ENCODE data around the gene CXCR1.

The CXCR1 gene

GRCh38 chr2:218166791-218167190 is at the start of gene CXCR1:
Gene CXCR1 (minus strand): TSS chr2:218166962. CDS start chr2:218165211, 1,751 bp downstream.
- no peak for DNase-seq (ENCODE audit: low spot score)
- no peak for TF ChIP-seq CTCF (IDR thresholded peaks at IDR 0.05; ENCODE audit: borderline replicate concordance, control extremely low read depth, extremely low read depth, insufficient read depth, missing control alignments)
- in situ Hi-C loops (cut with MboI; ENCODE audit: low sequenced_read_pairs, unreplicated experiment) = no loop called here

- no peak for DNase-seq (ENCODE audit: low spot score)
- in situ Hi-C loops (cut with MboI; ENCODE audit: low sequenced_read_pairs, unreplicated experiment) = no loop called here
- no peak for TF ChIP-seq CTCF (IDR thresholded peaks at IDR 0.05; ENCODE audit: borderline replicate concordance, control extremely low read depth, extremely low read depth, insufficient read depth, missing control alignments)
Observed at GRCh38 chr2:218216336-218216673, 49.5 kb upstream of the CXCR1 start.

GRCh38 chr2:218214116-218214515 is 47.4 kb upstream of the CXCR1 start:
- TF ChIP-seq CTCF (IDR thresholded peaks at IDR 0.05; ENCODE audit: borderline replicate concordance, control extremely low read depth, extremely low read depth, insufficient read depth, missing control alignments) = no peak
- no peak for DNase-seq (ENCODE audit: low spot score)
- in situ Hi-C loops (cut with MboI; ENCODE audit: low sequenced_read_pairs, unreplicated experiment) = no loop called here

- TF ChIP-seq CTCF (IDR thresholded peaks at IDR 0.05; ENCODE audit: borderline replicate concordance, control extremely low read depth, extremely low read depth, insufficient read depth, missing control alignments) = no peak
- no peak for DNase-seq (ENCODE audit: low spot score)
- in situ Hi-C loops (cut with MboI; ENCODE audit: low sequenced_read_pairs, unreplicated experiment) = no loop called here
Observed at GRCh38 chr2:218209078-218209477, 42.3 kb upstream of the CXCR1 start.

GRCh38 chr2:218202266-218202665 is 35.5 kb upstream of the CXCR1 start:
- in situ Hi-C loops (cut with MboI; ENCODE audit: low sequenced_read_pairs, unreplicated experiment) = no loop called here
- no peak for TF ChIP-seq CTCF (IDR thresholded peaks at IDR 0.05; ENCODE audit: borderline replicate concordance, control extremely low read depth, extremely low read depth, insufficient read depth, missing control alignments)
- DNase-seq (ENCODE audit: low spot score) = no peak

- no peak for DNase-seq (ENCODE audit: low spot score)
- in situ Hi-C loops (cut with MboI; ENCODE audit: low sequenced_read_pairs, unreplicated experiment) = no loop called here
Observed at GRCh38 chr2:218196974-218197373, 30.2 kb upstream of the CXCR1 start.

More at GRCh38 chr2:218196974-218197373, 30.2 kb upstream of the CXCR1 start:
- TF ChIP-seq CTCF (IDR thresholded peaks at IDR 0.05; ENCODE audit: borderline replicate concordance, control extremely low read depth, extremely low read depth, insufficient read depth, missing control alignments) = no peak

All from GM13976 (cell line).